Islet precursor cell (in vitro differentiated cells): ENCODE results near the gene CDH22.
A peak's percentile ranks its signal among the peaks of the same experiment; 100 is the strongest.

Source experiments
- DNase-seq: peaks from one replicate; pipeline ENCODE4 v3.0.0-alpha.2; 2018

CDH22 gene

DNA sequence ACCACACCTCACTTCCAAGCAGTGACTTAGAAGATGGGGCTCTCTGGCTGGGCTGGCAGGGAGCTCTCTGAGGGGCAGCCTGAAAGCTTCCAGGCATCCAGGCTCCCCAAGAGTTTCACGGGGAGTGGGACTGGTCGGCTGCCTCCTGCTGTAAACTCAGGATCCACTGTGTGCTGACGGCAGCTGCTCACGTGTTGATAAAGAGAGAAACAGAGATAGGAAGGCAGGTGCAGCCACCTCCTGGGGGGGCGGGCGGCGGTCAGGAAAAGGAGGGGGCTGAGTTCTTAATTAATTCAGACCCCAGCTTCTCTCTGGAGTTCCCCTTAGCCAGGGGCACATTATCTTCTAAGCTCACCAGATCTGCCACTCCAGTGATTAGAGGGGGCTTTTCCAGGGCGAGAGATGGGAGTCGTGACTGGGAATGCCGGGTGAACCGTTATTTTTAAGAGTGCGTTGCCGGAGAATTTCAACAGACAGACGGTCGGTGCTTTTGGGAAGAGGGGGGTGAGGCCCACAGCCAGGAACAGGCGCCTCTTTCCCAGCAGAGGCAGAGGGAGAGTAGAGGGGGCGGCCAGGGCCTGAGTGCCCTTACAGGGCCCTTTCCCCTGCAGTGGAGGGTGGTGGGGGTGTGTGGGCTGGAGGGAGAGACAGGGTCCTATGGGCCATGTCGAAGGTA is 119.3 kb downstream of the CDH22 start:
- no peak for DNase-seq

DNA sequence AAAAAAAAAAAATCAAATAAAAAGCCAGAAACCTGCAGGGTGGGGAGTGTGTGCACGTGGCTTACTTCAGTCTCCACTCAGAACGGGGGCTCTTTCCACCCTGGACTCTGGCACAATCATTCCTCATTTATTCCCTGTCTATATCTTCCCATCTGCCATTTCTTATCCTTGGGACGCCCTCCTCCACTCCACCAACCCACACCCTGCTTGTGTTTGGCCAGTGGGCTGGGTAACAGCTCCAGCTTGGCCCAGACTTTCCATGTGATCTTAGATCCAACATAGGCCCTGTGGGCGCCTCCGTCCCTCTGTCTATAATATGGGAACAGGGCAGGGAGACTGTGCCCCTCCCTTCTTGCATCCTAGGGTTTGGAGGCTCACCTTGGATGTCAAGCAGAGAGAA is 122.1 kb downstream of the CDH22 start:
- DNase-seq, result no peak

DNA sequence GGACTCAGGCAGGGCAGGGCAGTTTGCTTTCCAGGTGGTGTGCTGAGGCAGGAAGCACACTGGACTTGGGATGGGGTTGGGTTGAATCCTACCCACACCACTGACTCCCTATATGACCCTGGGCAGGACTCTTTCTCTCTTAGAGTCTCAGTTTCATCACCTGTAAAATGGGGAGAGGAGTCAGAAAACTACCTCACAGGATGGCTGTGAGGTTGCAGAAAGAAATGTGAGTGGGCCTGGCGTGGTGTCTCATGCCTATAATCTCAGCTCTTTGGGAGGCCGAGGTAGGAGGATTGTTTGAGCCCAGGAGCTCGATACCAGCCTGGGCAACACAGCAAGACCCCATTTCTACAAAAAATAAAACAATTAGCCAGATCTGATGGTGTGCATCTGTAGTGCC is 122.9 kb downstream of the CDH22 start:
- DNase-seq, result no peak

DNA sequence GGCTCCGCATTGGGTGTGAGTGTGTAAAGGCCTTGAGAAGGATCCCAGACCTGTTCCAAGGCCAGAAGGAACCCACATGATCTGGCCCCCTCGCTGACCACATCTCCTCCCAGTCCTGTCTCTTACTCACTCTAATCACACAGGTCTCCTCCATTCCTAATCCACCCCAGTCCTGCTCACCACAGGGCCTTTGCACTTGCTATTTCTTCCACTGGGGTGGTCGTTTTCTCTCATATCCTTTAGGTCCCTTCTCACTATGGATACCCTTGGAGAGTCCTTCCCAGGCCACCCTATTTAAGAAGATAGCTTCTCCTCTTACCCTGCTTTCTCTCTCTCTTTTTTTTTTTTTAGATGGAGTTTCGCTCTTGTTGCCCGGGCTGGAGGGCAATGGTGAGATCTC is 124.5 kb downstream of the CDH22 start:
- DNase-seq, result no peak

DNA sequence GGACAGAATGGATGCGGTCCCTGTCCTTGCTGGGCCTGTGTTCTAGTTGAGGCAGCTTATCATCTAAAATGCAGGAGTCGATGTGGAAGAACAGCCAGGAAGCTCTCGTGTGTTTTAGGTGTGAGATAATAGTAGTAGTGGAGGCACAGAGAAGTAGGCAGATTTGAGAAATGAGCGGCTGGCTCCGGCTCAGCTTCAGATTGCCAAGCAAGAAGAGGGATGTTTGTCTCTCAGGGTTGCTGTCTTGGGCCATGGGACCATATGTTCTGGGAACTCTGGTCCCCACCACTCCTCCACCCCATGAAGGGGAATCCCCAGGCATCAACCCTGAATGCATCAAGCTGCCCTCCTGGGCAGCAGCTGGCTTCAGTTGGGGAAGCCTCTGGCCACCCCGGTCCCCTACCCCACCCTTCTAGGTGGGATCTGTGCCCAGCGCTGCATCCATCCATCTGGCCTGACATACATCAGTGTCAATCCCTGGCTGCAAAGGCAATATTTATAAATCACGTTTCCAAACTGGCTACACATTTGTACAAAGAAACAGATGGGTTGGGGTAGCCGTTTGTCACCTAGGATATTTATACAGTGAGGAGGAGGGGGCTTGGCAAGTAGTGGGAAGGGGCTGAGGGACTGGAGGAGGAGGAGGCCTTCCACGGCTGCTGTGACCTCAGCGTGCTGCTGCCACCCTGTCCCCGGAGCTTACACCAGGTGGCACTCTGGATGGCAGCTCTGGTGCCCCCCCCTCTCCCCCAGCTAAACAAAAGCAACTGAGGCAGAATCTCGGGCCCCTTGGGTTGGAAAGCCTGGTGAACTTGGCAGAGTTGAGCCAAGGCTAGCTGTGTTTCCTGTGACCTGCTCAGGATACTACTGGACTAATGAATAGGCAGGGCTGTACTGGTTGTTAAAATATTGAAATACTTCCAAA is 125.8 kb downstream of the CDH22 start:
- no peak for DNase-seq

DNA sequence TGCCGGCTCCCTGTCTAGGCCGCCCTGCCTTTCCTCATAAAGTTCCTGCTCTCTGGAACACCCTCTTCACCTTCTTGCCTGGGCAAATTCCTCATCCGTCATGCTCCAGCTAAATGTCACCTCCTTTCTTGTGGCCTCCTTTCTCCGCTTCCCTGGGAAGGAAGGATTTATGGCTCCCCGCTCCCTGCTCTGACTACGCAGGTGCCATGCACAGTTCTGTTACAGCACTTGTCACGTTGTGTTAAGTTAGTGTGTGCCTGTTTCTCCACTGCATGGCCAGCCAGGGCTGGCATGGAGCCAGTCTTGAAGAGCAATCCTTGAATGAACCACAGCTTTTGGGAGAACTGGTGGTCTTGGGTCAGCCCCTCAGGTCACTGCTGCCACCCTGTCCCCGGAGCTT is 128.4 kb downstream of the CDH22 start:
- no peak for DNase-seq

DNA sequence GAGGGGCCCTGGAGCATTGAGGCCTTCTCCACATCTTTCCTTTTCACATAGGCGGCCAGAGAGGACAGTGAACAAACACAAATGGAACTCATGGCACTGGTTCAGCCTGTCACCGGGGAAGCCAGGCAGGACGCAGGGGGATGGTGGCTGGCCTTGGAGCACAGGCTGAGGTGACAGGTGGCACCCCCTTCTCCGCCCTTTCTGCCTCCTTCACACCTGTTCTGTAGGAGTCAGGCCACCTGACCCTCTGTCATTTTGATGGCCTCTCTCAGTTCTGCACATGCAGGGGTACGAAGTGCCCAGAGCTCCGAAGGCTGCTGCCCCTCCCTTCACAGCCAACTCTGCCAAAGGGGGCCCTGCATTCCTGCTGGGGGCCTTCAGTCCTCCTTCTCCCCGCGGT is 129.4 kb downstream of the CDH22 start:
- DNase-seq, result no peak

DNA sequence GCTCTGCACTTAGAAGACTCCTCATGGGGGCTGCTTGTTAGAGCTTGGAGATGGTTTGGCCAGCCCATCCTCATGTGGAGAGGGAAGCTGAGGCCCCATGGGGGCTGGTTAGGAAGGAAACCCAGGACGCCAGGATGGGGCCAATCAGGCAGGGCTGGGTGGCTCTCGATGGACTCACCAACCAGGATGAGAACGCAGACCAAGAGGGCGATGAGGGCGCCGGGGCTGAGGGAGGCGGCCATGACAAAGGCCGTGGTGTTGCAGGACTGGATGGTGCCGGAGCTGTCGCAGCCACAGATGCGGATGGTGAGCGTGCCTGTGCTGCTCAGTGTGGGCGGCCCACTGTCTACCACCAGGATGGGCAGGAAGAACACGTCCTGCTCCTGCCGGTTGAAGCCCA is 130.5 kb downstream of the CDH22 start:
- DNase-seq, result no peak

DNA sequence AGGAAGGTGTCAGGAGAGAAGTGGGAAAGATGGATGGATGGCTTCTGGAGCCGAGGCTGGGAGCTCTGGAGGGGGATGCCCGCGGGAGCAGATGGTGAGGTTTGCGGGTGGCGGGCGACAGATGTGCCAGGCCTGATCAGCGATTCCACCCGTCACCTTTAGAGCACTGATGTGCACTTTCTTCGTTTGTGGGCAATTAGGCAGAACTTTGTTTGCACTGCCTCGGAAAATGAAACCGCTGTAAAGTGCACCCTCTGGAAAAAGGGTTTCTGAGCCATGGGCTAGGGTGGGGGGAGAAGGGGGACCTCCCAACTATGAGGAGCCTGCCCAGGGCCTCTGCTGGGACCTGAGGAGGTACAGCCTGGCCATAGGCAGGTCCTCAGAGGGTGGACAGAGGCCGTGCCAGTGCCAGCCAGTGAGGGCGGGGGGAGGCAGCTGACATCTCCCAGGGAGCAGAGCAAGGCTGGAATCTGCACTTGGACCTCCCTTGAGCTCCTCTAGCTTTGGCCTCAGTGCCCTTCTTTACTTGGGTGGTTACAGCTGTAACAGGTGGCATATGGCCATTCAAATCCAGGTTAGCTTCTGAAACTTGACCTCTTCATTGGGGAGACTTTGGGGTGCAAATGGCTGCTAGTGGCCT is 131.4 kb downstream of the CDH22 start:
- no peak for DNase-seq

DNA sequence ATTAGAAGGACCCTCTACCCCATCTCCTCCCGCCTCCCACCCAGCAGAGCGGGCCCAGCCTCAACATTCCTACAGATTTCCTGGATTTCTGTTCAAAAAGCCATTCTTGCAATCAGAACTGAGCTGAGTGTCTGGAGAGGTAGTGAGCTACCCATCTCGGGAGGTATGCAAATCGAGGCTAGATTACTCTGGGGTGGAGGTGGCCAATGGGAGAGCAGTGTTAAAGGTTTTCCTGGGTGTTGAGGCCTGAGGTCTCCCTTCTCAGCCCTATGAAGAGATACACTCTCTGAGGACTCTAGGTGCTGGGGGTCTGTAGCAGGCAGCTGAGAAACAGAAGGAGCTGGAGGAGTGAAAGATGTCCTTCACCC is 133.2 kb downstream of the CDH22 start:
- DNase-seq, result no peak

DNA sequence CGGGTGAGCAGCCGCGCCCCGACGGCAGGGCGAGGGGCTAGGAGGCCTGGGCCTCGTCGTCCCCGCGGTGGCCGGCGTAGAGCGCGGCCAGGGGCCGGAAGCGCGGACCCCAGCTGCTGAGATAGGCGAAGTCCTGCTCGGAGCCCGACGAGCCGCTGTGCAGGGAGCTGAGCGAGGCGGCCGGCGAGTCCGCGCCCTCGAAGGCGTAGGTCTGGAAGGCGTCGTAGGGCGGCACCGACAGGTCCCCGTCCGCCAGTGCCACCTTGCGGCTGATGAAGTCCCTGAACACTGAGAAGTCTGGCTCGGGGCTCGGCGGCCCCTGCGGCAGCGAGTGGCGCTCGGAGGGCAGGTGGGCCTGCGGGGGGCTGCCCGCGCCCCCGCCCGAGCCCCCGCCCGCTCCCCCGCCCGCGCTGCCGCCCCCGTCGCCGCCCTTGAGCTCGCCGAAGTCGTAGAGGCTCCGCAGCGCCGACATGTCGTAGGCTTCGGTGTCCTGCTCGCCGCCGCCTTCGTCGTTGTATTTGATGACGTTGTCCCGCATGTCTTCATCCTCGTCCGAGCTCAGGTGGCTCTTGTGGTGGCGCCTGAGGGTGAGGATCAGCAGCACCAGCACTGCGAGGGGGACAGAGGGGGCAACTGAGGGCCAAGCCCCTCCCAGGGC is 133.7 kb downstream of the CDH22 start:
- peak; percentile 88 for DNase-seq

DNA sequence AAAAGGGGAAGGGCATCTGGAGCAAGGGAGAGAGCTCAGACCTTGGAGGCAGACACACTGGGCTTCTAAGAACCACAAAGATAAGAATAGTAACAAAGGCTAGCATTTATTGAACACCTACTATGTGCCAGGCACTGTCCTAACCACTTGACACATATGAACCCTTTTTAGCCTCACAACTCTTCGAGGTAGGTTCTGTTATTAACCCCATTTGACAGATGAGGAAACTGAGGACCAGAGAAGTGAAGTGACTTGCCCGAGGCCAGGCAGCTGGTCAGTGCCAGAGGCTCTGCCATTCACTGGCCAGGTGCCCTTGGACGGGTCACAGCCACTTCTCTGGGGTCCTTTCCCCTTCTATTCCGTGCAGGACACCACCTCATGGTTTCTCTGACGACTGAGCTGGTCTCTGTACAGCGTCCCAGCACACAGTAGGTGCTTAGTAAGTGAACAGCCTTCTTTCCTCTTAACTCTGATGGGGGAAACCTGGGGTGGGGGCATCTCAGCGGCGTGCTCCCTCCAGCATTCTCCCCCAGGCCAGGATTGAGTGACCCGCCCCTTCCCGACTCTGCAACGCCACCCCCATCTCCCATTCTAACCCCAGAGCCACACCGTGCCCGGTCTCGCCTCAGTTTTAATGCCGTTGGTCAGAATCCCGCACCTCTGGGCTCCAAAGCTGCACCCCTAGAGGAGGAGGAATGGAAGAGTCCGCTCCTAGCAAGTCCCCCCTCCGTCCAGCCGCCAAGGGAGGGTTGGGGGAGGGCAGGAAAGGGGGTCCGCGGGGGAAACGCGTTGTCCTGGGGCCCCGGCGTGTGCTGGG is 134.4 kb downstream of the CDH22 start:
- no peak for DNase-seq

DNA sequence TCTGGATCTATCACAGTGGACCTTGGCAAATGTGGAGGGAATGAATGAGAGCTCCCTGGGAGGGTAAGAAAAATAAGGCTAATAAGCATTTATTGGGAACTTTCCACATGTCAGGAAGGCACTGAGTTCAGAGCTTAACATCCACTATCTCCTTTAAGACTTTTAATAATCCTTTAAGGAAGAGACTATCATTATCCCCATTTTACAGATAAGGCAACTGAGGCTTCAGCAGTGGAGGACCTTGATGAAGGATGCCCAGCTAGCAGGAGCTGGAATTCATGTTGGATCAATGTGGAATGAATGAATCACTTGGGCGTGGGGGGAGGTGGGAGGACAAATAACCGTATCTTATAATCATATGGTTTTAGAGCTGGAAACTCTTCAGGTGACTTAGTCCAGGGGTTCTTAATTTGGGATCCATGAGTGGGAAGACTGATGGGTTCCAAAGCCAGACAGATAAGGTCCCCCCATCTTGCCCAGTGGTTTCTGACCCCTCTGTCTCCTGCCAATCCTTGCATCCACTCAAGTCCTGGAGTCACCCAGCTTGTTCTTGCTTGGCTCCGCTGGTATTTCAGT is 135.2 kb downstream of the CDH22 start:
- no peak for DNase-seq

DNA sequence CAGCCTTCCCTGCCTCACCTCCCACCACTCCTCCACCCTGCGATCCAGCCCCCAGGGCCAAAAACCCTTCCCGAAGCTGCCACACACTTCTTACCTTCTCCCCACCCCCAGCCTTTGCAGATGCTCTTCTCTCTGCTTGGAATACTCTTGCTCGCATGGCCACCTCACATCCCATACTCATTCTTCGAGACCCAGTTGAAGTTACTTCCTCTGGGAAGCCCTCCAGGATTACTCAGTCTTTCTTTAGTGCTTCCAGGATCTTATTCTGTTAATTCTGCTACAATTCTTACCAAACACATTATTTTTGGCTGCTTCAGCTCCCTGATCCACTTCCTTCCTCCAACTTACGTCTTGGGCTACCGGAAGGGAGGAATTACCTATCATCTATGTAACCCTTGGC is 135.8 kb downstream of the CDH22 start:
- DNase-seq, result no peak

DNA sequence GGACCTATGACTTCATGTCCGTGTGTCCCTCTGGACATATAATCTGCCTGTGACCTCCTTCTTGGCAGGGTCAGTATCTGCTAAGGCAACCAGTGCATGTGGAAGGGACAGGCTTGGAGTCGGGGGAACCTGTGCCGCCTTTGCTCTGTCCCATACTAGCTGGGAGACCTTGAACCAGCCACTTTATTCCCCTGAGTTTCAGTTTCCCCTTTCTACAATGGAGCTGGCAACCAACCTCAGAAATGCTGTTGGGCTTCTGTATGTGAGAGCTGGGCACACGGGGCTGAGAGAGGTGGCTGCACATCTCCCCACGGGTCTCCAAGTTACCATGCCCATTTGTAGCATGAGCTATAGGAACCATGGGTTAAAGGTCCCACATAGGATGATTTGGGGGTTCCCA is 136.4 kb downstream of the CDH22 start:
- no peak for DNase-seq

DNA sequence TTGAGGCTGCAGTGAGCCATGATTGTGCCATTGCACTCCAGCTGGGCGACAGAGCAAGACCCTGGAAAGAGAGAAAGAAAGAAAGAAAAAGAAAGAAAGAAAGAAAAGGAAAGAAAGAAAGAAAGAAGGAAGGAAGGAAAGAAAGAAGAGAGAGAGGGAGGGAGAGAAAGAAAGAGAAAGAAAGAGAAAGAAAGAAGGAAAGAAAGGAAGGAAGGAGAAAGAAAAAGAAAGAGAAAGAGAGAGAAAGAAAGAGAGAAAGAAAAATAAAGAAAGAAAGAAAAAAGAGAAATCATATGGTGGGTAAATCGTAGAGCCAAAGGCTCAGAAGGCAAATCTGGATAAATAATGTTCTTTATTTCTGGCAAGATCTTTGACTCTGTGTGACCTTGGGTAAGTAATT is 136.8 kb downstream of the CDH22 start:
- no peak for DNase-seq

DNA sequence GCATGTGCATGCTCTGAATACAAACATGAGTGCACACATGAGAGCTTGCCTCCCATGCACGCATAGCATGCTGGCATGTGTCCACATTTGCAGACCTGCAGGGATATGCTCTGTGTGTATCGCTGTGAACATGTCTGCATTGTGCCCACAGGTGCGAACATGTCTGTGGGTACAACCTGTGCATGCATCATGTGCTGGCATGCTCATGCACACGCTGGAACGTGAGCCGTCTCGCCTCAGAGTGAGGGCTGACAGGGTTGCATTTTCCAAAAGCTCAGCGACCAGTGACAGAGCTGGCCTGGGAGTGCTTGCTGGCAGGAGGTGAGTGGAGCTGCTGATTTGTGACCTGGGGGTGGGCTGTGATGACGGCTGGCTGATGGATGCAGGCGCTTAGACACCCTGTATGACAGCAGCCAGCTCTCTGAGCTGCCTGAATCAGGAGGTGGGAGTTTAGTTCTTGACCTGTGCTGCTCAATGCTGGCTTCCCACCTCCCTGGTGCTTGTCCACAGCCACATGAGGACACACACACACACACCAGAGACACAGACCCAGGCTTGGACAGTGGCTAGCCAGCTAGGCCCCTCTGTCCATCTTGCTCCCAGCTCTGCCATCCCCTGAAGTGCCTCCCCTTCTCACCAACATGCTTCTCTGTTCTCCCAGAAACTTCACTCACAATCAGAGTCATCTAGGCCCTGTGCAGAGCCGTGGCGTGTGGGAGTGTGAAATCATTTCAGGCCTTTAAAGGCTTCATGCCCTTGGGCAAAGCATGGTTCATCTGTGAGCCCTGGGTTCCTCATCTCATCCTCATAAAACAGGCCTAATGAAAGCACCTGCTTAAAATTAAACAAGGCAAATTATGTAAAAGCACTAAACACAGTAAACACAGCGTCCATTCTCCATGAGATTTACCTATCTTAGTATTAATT is 138.8 kb downstream of the CDH22 start:
- no peak for DNase-seq

DNA sequence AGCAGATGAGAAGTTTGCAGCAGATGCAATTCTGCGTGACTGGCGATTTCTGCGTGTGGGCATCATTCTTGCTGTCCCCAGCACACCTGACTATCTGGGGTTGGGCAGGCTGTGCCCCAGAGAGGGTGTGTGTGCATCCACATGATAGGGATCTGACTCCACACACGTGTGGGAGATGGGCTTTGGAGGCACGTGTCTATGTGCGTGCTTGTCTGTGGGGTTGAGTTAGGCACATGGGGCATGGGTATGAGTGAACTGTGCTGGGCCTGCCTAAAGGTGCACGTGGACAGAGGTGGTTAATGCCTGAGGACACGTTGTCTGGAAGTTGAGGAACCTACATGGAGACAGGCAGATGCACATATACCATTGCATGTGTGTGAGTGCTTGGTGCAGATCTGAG is 139.9 kb downstream of the CDH22 start:
- no peak for DNase-seq

DNA sequence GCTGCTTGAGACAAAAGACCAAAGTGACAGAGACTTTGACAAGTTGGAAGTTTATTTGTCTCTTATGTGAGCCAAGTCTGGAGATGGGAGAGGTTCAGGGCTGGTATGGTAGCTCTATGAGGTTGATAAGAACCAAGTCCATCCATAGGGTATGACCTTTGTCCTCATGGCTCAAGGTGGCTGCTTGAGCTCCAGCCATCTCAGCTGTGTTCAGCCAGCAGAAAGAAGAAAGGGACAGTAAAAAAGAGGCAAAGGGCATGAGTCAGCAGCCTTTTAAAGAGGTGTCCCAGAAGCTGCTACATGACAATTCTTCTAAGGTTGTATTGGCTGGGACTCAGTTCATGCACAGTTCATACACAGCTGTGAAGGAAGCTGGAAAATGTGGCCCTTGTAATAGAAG is 141.2 kb downstream of the CDH22 start:
- DNase-seq, result no peak

DNA sequence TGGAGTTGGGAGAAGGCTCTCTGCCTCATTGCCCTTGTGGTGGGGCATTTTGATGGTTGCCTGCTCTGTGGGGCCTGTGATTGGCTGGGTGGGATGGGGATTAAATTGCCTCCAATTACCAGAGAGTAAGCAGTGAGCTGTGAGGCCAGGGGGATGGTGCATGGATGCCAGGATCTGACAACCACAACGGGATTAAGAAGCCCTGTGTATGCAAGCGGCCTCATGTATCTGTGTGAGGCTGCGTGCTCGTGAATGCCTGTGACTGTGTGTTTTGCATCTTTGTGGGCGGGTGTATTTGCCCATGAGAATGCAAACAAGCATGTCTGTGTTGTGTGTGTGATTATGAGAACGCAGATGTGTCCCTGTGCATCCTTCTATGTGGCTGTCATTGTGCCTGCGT is 144.0 kb downstream of the CDH22 start:
- DNase-seq, result no peak

DNA sequence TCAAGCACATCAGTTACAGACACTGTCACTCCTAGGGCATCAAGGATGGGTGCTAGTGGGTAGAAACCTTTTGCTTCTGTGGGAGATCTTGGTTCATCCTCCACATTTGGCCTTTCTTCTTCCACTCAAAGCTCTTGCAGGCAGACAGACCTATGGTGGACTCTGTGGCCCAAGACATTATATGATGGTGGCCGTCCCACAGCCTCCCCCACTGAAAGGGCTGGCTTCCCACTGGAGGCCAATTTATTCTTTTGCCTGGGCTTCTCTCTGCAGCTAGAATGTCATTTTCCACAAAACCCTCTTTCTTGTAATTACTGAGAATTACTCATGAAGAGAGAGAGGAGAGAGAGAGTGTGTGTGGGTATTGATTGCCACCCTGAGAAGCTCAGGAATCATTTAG is 146.4 kb downstream of the CDH22 start:
- no peak for DNase-seq
